ENCODE results near the gene SPIN2B.

SPIN2B gene

DNA sequence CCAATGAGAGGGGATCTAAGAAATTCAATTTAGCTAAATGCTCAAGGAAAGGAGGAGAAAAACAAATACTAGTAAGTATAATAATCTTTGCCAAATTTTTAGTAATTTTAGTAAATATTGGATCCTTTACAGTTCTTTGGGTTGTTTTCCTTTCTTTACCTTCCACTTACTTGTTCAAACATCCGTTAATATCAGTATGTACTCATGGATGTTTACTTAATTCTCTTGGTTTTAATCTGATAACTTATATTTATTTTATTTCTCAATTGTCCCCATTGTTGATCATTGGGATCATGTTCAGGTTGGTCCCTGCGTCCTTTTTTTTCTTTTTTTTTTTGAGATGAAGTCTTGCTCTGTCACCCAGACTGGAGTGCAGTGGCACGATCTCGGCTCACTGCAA is 46.9 kb downstream of the SPIN2B start:
- Histone ChIP-seq H3K36me3 (no peaks in the 10 kb centered on the region), H3K9me3 (ENCODE audit: severe bottlenecking) (no peaks in the 10 kb centered on the region), H3K27ac (no peak overlapping the region), H3K4me3 (ENCODE audit: low read depth, low read length) (no peak overlapping the region), H3K27me3 (ENCODE audit: insufficient read depth, low read depth, severe bottlenecking) (peaks cover 9% of the 10 kb centered on the region)
- DNase-seq: no peak
- TF ChIP-seq, protein P1, sequence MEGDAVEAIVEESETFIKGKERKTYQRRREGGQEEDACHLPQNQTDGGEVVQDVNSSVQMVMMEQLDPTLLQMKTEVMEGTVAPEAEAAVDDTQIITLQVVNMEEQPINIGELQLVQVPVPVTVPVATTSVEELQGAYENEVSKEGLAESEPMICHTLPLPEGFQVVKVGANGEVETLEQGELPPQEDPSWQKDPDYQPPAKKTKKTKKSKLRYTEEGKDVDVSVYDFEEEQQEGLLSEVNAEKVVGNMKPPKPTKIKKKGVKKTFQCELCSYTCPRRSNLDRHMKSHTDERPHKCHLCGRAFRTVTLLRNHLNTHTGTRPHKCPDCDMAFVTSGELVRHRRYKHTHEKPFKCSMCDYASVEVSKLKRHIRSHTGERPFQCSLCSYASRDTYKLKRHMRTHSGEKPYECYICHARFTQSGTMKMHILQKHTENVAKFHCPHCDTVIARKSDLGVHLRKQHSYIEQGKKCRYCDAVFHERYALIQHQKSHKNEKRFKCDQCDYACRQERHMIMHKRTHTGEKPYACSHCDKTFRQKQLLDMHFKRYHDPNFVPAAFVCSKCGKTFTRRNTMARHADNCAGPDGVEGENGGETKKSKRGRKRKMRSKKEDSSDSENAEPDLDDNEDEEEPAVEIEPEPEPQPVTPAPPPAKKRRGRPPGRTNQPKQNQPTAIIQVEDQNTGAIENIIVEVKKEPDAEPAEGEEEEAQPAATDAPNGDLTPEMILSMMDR (IDR thresholded peaks at IDR 0.05; ENCODE audit: low read depth, low read length): no peak

DNA sequence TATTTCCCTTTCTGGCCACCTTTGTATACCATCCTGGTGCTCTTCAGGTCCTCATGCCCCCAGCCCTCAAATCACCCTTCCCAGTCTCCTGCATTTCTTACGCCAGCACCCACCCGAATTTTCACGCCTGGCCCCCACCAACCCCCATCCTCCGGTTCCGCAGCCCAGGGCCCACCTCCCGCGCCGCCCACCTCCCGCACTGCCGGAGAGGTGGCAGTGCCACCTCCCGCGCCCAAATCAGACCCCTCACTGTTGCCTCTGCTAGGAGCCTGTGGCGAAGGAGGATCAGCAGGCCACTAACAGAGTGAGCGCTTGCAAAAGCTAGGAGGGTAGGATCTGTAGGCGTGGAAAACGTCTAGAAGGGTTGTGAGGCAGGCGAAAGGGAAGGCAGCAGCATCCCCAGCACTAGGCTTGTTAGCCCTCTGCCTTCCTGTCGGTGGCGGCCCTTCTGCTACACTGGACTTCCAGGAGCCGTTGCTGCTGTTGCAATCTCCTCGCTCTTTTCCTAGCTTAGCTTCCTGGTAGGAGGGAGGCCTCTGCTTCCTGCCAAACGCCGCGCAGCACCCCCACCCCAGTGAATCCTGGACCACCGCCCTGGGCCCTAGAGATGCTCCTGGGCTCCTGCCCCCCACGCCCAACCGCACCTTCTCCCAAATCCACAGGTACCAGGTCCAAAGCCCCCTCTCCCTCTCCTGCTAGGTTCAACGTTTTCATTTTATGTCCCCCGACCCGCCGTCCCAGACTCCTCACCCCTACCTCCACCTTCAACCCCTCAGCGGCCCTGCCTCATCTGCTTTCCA is 51.0 kb downstream of the SPIN2B start:
- H3K27ac ChIP-seq: no peak overlapping the region
- no peaks in the 10 kb centered on the region for H3K9me3 ChIP-seq (ENCODE audit: severe bottlenecking)
- H3K27me3 ChIP-seq (ENCODE audit: insufficient read depth, low read depth, severe bottlenecking): peaks cover 15% of the 10 kb centered on the region
- TF ChIP-seq, protein P1 (IDR thresholded peaks at IDR 0.05; ENCODE audit: low read depth, low read length): no peak
- no peaks in the 10 kb centered on the region for H3K36me3 ChIP-seq
- H3K4me3 ChIP-seq (ENCODE audit: low read depth, low read length): no peak overlapping the region
- DNase-seq: no peak
